CD4-positive, CD25-positive, alpha-beta regulatory T cell (primary cell): ENCODE results near the gene OR52A1. TPM values are rescaled to one million over a fixed set of nuclear protein-coding genes. Genes with fewer than 3 reads are reported as not detected.

Experiments
- ATAC-seq, 2 donors: fragments of 150-1000 bp; cut with Tn5 transposase; one replicate each; pipeline ENCODE4 v1.10.0; 2021; ENCODE audit warnings: low read depth in 2 of 2, moderate number of reproducible peaks in 2 of 2, moderate library complexity in 1 of 2
- DNase-seq, 3 donors: peaks; one replicate each; pipeline versions ENCODE4 v3.0.0 to v3.0.0-alpha.2; 2012 to 2022; ENCODE audit warnings: mixed read lengths in 1 of 3
- H3K27ac ChIP-seq: one replicate; pipeline ENCODE4 v1.7.0; 2013; ENCODE audit warnings: mild to moderate bottlenecking, low read length; ENCODE audit not compliant: insufficient read depth, poor library complexity, severe bottlenecking
- H3K27me3 ChIP-seq: one replicate; pipeline ENCODE4 v1.7.0; 2013; ENCODE audit warnings: low read length; ENCODE audit not compliant: control insufficient read depth, insufficient read depth
- H3K36me3 ChIP-seq: one replicate; pipeline ENCODE4 v1.7.0; 2013; ENCODE audit warnings: mild to moderate bottlenecking, low read length, moderate library complexity; ENCODE audit not compliant: control insufficient read depth, insufficient read depth
- H3K4me1 ChIP-seq: 2 replicates; pipeline ENCODE4 v1.7.0; 2013; ENCODE audit warnings: mild to moderate bottlenecking, low read length; ENCODE audit not compliant: insufficient read depth, control insufficient read depth, poor library complexity, severe bottlenecking
- H3K4me3 ChIP-seq: one replicate; pipeline ENCODE4 v1.7.0; 2013; ENCODE audit warnings: low read depth, mild to moderate bottlenecking, low read length, moderate library complexity
- H3K9me3 ChIP-seq, 2 experiments: 1 replicate in 1 of 2; 2 replicates in 1 of 2; pipeline ENCODE4 v1.7.0; 2013; ENCODE audit warnings: low read length in 2 of 2, mild to moderate bottlenecking in 1 of 2, moderate library complexity in 1 of 2; ENCODE audit not compliant: control insufficient read depth in 2 of 2
- H3K27ac Mint-ChIP-seq, 3 donors: one replicate each; pipeline ENCODE4 v1.8.0; 2020 to 2022; ENCODE audit warnings: mild to moderate bottlenecking in 3 of 3, mixed read lengths in 3 of 3, moderate library complexity in 2 of 3
- H3K27me3 Mint-ChIP-seq: one replicate; pipeline ENCODE4 v1.8.0; 2022; ENCODE audit warnings: mild to moderate bottlenecking, mixed read lengths
- H3K36me3 Mint-ChIP-seq: one replicate; pipeline ENCODE4 v1.8.0; 2020; ENCODE audit warnings: mixed read lengths
- H3K4me1 Mint-ChIP-seq, 4 donors: one replicate each; pipeline ENCODE4 v1.8.0; 2020 to 2022; ENCODE audit warnings: mixed read lengths in 4 of 4, mild to moderate bottlenecking in 1 of 4
- H3K4me3 Mint-ChIP-seq, 4 donors: one replicate each; pipeline ENCODE4 v1.8.0; 2020 to 2022; ENCODE audit warnings: mild to moderate bottlenecking in 4 of 4, mixed read lengths in 4 of 4, moderate library complexity in 3 of 4
- H3K9me3 Mint-ChIP-seq, 7 donors: one replicate each; pipeline ENCODE4 v1.8.0; 2020 to 2022; ENCODE audit warnings: mixed read lengths in 7 of 7, mild to moderate bottlenecking in 3 of 7, moderate library complexity in 2 of 7
- polyA plus RNA-seq, 4 donors: library from polyadenylated mRNA; unstranded; fragments of 300-500 nt; fragmentation: Illumina TruSeq; gene quantifications; one replicate each; pipeline ENCODE4 v1.2.3, GENCODE V29; 2021
- total RNA-seq: library from RNA; stranded (reverse); gene quantifications from one replicate; pipeline ENCODE4 v1.2.3, GENCODE V29; 2022

OR52A1 gene
- total RNA-seq (not detected), polyA plus RNA-seq (not detected)

DNA sequence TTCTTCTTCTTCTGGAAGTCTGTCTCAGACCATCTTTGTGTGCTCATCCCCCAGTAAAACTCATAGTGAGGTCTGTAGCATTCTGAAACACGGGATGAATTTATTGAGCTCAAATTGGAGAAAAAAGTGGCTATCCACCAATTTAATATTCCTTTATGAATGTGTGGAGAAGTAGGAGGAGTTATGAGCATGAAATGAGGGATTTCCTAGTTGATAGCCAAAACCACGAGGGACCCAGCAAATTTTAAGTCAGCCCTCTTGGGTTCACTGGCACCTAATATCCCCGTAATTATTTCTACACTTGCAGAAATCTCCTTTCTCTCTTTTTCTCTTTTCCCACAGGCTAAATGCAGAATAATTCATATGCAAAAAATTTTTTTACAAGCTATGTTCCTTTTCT lies at the start of gene OR52A1:
Gene OR52A1 (minus strand): TSS at position 101 of the 400 bp plus-strand sequence. CDS start 2,388 bp downstream, outside the sequence.
- ATAC-seq (no peak), DNase-seq (no peak)
- no peak within 1 kb of the TSS for H3K27ac Mint-ChIP-seq
- no peaks in the 10 kb centered on the region for H3K36me3 Mint-ChIP-seq
- Histone ChIP-seq H3K9me3 (no peaks in the 10 kb centered on the region), H3K27me3 (no peaks in the 10 kb centered on the region), H3K4me1 (no peaks in the 10 kb centered on the region), H3K4me3 (no peak within 1 kb of the TSS), H3K36me3 (no peaks in the 10 kb centered on the region), H3K27ac (no peak within 1 kb of the TSS)
- H3K9me3 Mint-ChIP-seq, result peaks cover 0 to 4% (median 0%) of the 10 kb centered on the region in 7 donors
- no peaks in the 10 kb centered on the region for H3K4me1 Mint-ChIP-seq
- H3K4me3 Mint-ChIP-seq, result no peak within 1 kb of the TSS
- peaks cover 8% of the 10 kb centered on the region for H3K27me3 Mint-ChIP-seq

DNA sequence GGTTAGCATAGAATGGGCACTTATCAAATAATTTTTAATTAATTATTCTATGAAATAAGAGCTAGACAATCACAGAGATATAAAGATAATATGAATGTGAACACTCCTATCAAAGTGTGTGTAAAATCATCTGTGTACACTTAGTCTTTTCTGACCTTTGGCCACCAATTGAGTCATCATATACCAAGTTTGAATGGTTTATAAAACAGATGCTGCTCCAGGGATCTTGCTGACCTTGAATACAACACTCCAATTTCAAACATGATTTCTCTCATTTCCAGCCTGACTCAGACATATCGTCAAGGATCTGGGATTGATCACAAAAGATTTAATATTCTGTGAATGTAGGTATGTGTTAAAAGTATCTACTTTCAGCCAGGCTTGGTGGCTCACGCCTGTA lies 48.8 kb upstream of the OR52A1 start:
- Histone ChIP-seq H3K27me3 (no peaks in the 10 kb centered on the region), H3K27ac (no peak overlapping the region), H3K9me3 (no peaks in the 10 kb centered on the region), H3K4me1 (no peaks in the 10 kb centered on the region), H3K4me3 (no peak overlapping the region), H3K36me3 (no peaks in the 10 kb centered on the region)
- no peaks in the 10 kb centered on the region for H3K27me3 Mint-ChIP-seq
- H3K9me3 Mint-ChIP-seq, result peaks cover 0 to 1% (median 0%) of the 10 kb centered on the region in 7 donors
- no peak for DNase-seq
- no peaks in the 10 kb centered on the region for H3K36me3 Mint-ChIP-seq
- no peak overlapping the region for H3K4me3 Mint-ChIP-seq
- no peaks in the 10 kb centered on the region for H3K4me1 Mint-ChIP-seq
- H3K27ac Mint-ChIP-seq, result no peak overlapping the region
- no peak for ATAC-seq

DNA sequence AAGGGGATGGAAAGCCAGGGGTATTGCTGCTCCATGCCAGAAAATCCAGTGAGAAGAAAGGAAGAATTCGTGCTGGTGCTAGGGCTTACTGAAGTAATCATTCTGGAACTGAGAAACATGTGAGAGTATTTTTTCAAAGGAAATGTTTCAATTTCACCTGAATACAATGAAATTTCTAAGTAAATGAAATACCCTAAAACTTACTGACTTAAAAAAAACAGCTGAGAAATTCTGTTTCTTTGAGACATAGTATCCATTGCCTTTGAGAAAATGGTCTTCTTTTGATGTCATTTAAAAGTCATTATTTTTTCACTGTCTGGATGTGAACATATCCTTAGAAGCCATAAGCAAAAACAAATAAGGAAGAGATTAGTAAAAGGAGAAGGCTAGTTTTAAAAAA lies 46.0 kb upstream of the OR52A1 start, which contains the start of gene OR51V1:
Gene OR51V1 (minus strand): TSS at position 101 of the 400 bp plus-strand sequence. CDS start 0 bp downstream, at position 101.
- Histone ChIP-seq H3K27me3 (no peaks in the 10 kb centered on the region), H3K36me3 (no peaks in the 10 kb centered on the region), H3K4me3 (no peak within 1 kb of the TSS), H3K4me1 (no peaks in the 10 kb centered on the region), H3K27ac (no peak within 1 kb of the TSS), H3K9me3 (no peaks in the 10 kb centered on the region)
- Mint-ChIP-seq H3K27me3 (no peaks in the 10 kb centered on the region), H3K4me1 (no peaks in the 10 kb centered on the region), H3K27ac (peak within 1 kb of the TSS in 1 of 3 donors; percentile 79), H3K9me3 (peaks cover 0 to 1% (median 0%) of the 10 kb centered on the region in 7 donors), H3K36me3 (no peaks in the 10 kb centered on the region), H3K4me3 (no peak within 1 kb of the TSS)
- DNase-seq (no peak), ATAC-seq (no peak)

DNA sequence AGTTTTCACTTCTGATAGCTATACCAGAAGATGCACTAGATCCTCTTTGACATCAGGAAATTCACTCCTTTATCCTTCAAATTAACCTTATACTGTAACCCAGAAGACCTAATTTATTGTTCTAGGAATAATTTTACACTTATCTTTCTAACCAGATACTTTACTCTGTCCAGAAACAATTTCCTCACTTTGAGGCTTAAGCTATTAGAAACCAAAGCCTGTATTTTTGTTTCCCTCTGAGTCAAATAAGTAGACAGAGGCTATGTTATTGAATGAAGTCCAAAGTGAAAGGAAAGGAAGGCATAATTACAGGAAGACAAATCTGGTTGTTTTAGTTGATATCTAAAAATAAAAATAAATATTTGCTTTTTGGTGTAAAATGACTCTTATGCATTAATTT lies 43.7 kb upstream of the OR52A1 start:
- no peak overlapping the region for H3K4me3 Mint-ChIP-seq
- H3K9me3 Mint-ChIP-seq, result peaks cover 0 to 1% (median 0%) of the 10 kb centered on the region in 7 donors
- H3K36me3 ChIP-seq, result no peaks in the 10 kb centered on the region
- no peaks in the 10 kb centered on the region for H3K9me3 ChIP-seq
- no peaks in the 10 kb centered on the region for H3K4me1 Mint-ChIP-seq
- ATAC-seq, result no peak
- H3K4me1 ChIP-seq, result no peaks in the 10 kb centered on the region
- H3K4me3 ChIP-seq, result no peak overlapping the region
- H3K27ac Mint-ChIP-seq, result no peak overlapping the region
- H3K27ac ChIP-seq, result no peak overlapping the region
- no peaks in the 10 kb centered on the region for H3K27me3 ChIP-seq
- no peaks in the 10 kb centered on the region for H3K36me3 Mint-ChIP-seq
- H3K27me3 Mint-ChIP-seq, result no peaks in the 10 kb centered on the region
- DNase-seq, result no peak

DNA sequence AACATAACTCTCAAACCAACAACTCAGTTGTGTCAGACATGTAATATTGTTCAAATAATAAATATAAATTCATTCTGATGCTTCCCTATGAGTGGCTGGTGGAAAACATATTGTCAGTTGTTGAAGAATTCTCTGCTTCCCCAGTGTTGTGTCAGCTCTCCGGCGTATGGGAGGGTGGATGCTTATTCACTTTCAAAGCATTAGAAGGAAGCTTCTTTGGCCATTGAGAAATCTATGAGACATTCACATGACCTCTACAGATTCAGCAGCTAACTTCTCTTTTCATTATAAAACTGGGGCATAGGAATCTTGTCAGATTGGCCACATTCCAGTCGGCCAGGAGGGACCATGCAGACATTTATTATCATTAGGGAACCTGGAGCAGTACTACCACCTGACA lies 43.0 kb upstream of the OR52A1 start:
- Mint-ChIP-seq H3K9me3 (peaks cover 0 to 5% (median 0%) of the 10 kb centered on the region in 7 donors), H3K4me3 (no peak overlapping the region), H3K4me1 (no peaks in the 10 kb centered on the region), H3K36me3 (no peaks in the 10 kb centered on the region), H3K27me3 (no peaks in the 10 kb centered on the region), H3K27ac (no peak overlapping the region)
- no peaks in the 10 kb centered on the region for H3K9me3 ChIP-seq
- no peak for ATAC-seq
- H3K36me3 ChIP-seq, result no peaks in the 10 kb centered on the region
- H3K27me3 ChIP-seq, result no peaks in the 10 kb centered on the region
- no peak overlapping the region for H3K27ac ChIP-seq
- DNase-seq, result no peak
- no peaks in the 10 kb centered on the region for H3K4me1 ChIP-seq
- H3K4me3 ChIP-seq, result no peak overlapping the region

DNA sequence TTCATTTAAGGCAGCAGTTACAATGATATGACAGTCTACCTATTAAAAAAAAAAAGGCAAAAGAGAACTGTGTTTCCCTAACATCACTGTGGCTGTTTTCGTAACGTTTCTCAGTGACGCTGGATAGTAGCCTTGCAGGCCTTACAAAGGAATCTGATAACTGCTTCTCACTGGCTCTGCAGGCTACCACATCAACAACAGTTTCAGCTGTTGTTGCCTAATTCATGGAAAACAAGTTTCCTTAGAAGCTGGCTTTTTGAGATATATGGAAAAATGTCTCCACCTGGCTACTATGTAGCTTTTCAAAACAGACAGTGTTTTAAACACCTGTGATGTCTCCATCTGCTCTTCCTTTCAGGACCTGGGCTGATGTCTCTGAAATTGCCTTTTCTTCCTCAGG lies 42.2 kb upstream of the OR52A1 start:
- ATAC-seq, result no peak
- Histone ChIP-seq H3K4me1 (no peaks in the 10 kb centered on the region), H3K27ac (no peak overlapping the region), H3K27me3 (no peaks in the 10 kb centered on the region), H3K4me3 (no peak overlapping the region), H3K36me3 (no peaks in the 10 kb centered on the region), H3K9me3 (no peaks in the 10 kb centered on the region)
- no peaks in the 10 kb centered on the region for H3K27me3 Mint-ChIP-seq
- no peak overlapping the region for H3K27ac Mint-ChIP-seq
- H3K4me3 Mint-ChIP-seq, result no peak overlapping the region
- no peaks in the 10 kb centered on the region for H3K36me3 Mint-ChIP-seq
- no peaks in the 10 kb centered on the region for H3K4me1 Mint-ChIP-seq
- H3K9me3 Mint-ChIP-seq, result peaks cover 0 to 5% (median 0%) of the 10 kb centered on the region in 7 donors
- no peak for DNase-seq

DNA sequence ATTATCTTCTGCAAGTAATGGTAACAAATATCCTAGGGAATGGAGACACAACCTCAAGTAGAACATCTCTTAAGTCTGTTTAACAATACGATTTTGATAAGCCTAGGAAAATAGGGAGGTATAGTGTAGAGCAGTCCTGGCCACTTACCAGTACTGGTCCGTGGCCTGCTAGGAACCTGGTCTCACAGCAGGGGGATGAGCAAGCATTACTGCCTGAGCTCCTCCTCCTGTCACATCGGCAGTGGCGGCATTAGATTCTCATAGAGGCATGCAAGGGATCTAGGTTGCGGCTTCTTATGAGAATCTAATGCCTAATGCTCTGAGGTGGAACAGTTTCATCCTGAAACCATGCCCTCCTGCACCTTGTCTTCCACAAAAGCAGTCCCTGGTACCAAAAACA lies 41.5 kb upstream of the OR52A1 start:
- ATAC-seq (no peak), DNase-seq (no peak)
- Mint-ChIP-seq H3K4me1 (no peaks in the 10 kb centered on the region), H3K27ac (no peak overlapping the region), H3K27me3 (no peaks in the 10 kb centered on the region), H3K36me3 (no peaks in the 10 kb centered on the region), H3K9me3 (peaks cover 0 to 5% (median 0%) of the 10 kb centered on the region in 7 donors), H3K4me3 (no peak overlapping the region)
- Histone ChIP-seq H3K4me3 (no peak overlapping the region), H3K27ac (no peak overlapping the region), H3K36me3 (no peaks in the 10 kb centered on the region), H3K4me1 (no peaks in the 10 kb centered on the region), H3K9me3 (no peaks in the 10 kb centered on the region), H3K27me3 (no peaks in the 10 kb centered on the region)

DNA sequence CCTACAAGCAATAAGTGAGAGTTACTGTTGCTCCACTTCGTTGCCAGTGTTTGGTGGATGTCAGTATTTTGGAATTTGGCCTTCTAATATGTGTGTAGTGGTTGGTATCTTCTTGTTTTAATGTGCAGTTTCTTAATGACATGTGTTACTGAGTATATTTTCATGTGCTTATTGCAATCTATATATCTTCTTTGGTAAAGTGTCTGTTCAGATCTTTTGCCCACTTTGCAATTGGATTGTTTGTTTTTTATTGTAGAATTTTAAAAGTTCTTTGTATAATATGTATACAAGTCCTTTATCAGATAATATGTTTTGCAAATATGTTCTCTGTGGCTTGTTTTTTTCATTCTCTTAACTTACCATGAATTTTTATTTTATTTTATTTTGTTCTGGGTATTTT lies 38.2 kb upstream of the OR52A1 start:
- Histone ChIP-seq H3K36me3 (no peaks in the 10 kb centered on the region), H3K9me3 (peaks cover 0 to 4% of the 10 kb centered on the region in 2 experiments), H3K27ac (no peak overlapping the region), H3K4me1 (no peaks in the 10 kb centered on the region), H3K4me3 (no peak overlapping the region), H3K27me3 (no peaks in the 10 kb centered on the region)
- no peaks in the 10 kb centered on the region for H3K36me3 Mint-ChIP-seq
- H3K4me1 Mint-ChIP-seq, result no peaks in the 10 kb centered on the region
- H3K27ac Mint-ChIP-seq, result no peak overlapping the region
- no peak overlapping the region for H3K4me3 Mint-ChIP-seq
- ATAC-seq, result no peak
- H3K27me3 Mint-ChIP-seq, result no peaks in the 10 kb centered on the region
- DNase-seq, result no peak
- peaks cover 0 to 11% (median 1%) of the 10 kb centered on the region in 7 donors for H3K9me3 Mint-ChIP-seq
